C1 segment of cervical spinal cord (tissue), 14 donors: ENCODE measurements around the gene VEGFA.

ENCODE experiments used
- DNase-seq, 14 donors: peaks; one replicate each; lab custom pipeline; 2025; lab: John Stamatoyannopoulos, UW

Gene VEGFA

GRCh38 chr6:43771858-43772680 is 2.1 kb downstream of the VEGFA start:
- DNase-seq = peak in 10 of 14 donors; percentile 17 to 70 (median 52)

GRCh38 chr6:43772681-43773049 is 2.7 kb downstream of the VEGFA start:
- DNase-seq = peak in 3 of 14 donors; percentile 24 to 39 (median 27)

GRCh38 chr6:43773050-43773979 is 3.3 kb downstream of the VEGFA start:
- peak in 1 of 14 donors; percentile 23 for DNase-seq

- DNase-seq = no peak
Measured at GRCh38 chr6:43773980-43774775, 4.2 kb downstream of the VEGFA start.

- peak in 9 of 14 donors; percentile 6 to 60 (median 44) for DNase-seq
Measured at GRCh38 chr6:43774776-43775534, 4.9 kb downstream of the VEGFA start.

GRCh38 chr6:43775535-43775885 is 5.5 kb downstream of the VEGFA start:
- no peak for DNase-seq

GRCh38 chr6:43776115-43776798 is 6.2 kb downstream of the VEGFA start:
- no peak for DNase-seq

- no peak for DNase-seq
Measured at GRCh38 chr6:43776799-43777776, 7.1 kb downstream of the VEGFA start.

- DNase-seq = no peak
Measured at GRCh38 chr6:43778131-43778855, 8.3 kb downstream of the VEGFA start.

GRCh38 chr6:43778976-43779851 is 9.2 kb downstream of the VEGFA start:
- DNase-seq = no peak

- DNase-seq = no peak
Measured at GRCh38 chr6:43779852-43780236, 9.8 kb downstream of the VEGFA start.

GRCh38 chr6:43780293-43780692 is 10.3 kb downstream of the VEGFA start:
- no peak for DNase-seq

GRCh38 chr6:43780941-43781928 is 11.2 kb downstream of the VEGFA start:
- DNase-seq = no peak

- no peak for DNase-seq
Measured at GRCh38 chr6:43781941-43782704, 12.1 kb downstream of the VEGFA start.

- no peak for DNase-seq
Measured at GRCh38 chr6:43782764-43783513, 12.9 kb downstream of the VEGFA start.
